ENCODE data around the gene STARD3. TPM values are rescaled to one million over a fixed set of nuclear protein-coding genes. Genes with fewer than 3 reads are reported as not detected.

STARD3 gene
- total and polyA plus RNA-seq, 12 donors: 14.2 to 46.1 (median 19.9) TPM

DNA sequence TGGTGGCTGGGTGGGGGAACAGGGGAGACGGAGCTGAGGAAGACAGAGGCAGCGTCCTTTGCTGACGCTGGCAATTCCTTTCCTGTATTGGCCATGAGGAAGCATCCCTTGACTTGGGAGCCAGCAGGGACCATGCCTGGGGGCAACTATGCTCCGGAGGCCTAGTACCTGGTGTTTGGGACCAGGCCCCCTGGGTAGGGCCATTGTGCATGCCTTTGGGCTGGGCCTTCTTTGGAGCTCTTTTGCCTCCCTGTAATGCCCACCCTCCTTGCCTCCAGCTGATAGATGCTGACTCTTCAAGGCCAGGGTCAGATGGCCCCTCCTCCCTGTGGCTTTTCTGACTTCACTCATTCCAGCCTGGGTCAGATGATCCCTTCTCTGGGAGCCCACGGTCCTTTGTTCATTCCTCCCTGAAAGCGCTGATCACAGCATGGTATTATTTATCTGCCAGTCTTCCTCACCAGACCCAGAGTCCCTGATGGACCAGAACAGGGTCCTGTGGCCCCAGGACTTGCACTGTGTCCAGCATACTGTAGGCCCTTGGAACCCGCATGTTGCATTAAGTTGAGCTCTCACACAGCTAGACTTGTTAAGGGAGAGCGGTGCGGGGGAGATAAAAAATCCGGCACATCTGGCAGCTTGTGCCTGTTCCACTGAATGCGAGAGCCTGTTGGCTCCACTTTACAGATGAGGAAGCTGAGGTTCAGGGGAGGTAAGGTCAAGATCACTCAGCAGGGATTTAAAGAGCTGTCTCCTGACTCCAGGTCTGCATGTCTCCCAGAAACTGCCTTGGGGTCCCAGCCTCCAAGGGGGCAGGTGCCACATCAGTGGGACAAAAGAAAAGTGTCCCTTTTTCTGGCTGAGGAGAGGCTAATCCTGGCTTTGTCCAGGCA, 2.9 kb downstream of the STARD3 start:
- DNase-seq: no peak
- WGBS, 2 donors: 85 to 86% methylated on average over 11 of the region's 11 CpGs
- H3K27me3 ChIP-seq: no peaks in the 10 kb centered on the region
- no peaks in the 10 kb centered on the region for H3K36me3 ChIP-seq
- no peaks in the 10 kb centered on the region for H3K9me3 ChIP-seq
- peaks cover 16 to 90% (median 68%) of the 10 kb centered on the region in 9 donors for H3K4me1 ChIP-seq
- ATAC-seq: no peak
- peak overlapping the region in 1 of 10 donors; percentile 10 for H3K27ac ChIP-seq
- no peak overlapping the region for H3K4me3 ChIP-seq
- intact Hi-C loops (cut with DNase I): loop anchor here in 3 of 10 donors (5.0 kb wide), 2 partner anchors 32 to 112 kb away; no protein-coding TSS in a partner anchor
- TF ChIP-seq, protein P1, sequence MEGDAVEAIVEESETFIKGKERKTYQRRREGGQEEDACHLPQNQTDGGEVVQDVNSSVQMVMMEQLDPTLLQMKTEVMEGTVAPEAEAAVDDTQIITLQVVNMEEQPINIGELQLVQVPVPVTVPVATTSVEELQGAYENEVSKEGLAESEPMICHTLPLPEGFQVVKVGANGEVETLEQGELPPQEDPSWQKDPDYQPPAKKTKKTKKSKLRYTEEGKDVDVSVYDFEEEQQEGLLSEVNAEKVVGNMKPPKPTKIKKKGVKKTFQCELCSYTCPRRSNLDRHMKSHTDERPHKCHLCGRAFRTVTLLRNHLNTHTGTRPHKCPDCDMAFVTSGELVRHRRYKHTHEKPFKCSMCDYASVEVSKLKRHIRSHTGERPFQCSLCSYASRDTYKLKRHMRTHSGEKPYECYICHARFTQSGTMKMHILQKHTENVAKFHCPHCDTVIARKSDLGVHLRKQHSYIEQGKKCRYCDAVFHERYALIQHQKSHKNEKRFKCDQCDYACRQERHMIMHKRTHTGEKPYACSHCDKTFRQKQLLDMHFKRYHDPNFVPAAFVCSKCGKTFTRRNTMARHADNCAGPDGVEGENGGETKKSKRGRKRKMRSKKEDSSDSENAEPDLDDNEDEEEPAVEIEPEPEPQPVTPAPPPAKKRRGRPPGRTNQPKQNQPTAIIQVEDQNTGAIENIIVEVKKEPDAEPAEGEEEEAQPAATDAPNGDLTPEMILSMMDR (IDR thresholded peaks at IDR 0.05): no peak

DNA sequence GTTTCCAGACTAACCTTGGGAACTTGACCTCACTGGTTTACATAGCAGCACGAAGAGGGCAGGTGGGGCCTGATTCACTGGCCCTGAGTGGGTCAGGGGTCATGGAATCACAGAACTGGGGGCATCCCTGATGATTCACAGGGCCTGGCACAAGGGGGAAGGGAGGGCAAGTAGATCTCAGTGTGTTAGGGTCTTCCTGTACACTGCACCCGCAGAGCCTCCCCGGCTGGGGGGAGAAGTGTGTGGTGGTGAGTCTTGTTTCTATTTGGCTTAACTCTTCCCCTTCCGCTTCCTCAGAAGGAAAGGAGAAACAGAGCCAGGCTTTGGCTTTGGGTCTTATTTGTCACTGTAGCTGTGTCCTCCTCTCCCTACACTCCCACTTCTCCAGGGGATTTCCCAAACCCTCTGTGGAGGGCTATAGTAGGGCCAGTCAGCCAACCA, 3.7 kb downstream of the STARD3 start:
- 44 to 46% methylated on average over 4 of the region's 4 CpGs for WGBS, 2 donors
- H3K4me1 ChIP-seq: peaks cover 16 to 85% (median 75%) of the 10 kb centered on the region in 9 donors
- no peak overlapping the region for H3K4me3 ChIP-seq
- ATAC-seq (no peak), DNase-seq (no peak)
- no peaks in the 10 kb centered on the region for H3K9me3 ChIP-seq
- TF ChIP-seq, protein P1 (IDR thresholded peaks at IDR 0.05): no peak
- intact Hi-C loops (cut with DNase I): no loop called here
- H3K27ac ChIP-seq: peak overlapping the region in 1 of 10 donors; percentile 10
- H3K36me3 ChIP-seq: no peaks in the 10 kb centered on the region
- no peaks in the 10 kb centered on the region for H3K27me3 ChIP-seq

DNA sequence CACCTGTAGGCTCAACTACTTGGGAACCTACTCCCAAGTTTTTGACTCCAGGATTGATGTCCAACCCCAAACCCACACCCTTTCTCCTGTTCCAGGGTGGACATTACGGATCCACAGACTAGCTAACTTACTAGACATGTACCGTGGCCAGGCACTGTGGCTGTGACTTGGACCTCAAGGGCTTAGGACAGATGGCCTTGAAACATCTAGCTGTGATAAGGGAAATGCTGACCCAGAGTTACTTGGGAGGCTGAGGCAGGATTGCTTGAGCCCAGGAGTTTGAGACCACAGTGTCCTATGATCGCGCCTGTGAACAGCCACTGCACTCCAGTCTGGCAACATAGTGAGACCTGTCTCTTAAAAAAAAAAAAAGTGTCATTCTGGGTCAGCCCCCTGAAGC, 4.2 kb downstream of the STARD3 start:
- H3K4me1 ChIP-seq: peaks cover 15 to 82% (median 70%) of the 10 kb centered on the region in 9 donors
- no peak for ATAC-seq
- H3K36me3 ChIP-seq: peaks cover 0 to under 1% (median 0%) of the 10 kb centered on the region in 9 donors
- H3K4me3 ChIP-seq: no peak overlapping the region
- H3K9me3 ChIP-seq: no peaks in the 10 kb centered on the region
- no peaks in the 10 kb centered on the region for H3K27me3 ChIP-seq
- TF ChIP-seq, protein P1 (IDR thresholded peaks at IDR 0.05): no peak
- 92 to 95% methylated on average over 4 of the region's 4 CpGs for WGBS, 2 donors
- H3K27ac ChIP-seq: peak overlapping the region in 1 of 10 donors; percentile 10
- intact Hi-C loops (cut with DNase I): no loop called here
- DNase-seq: no peak

DNA sequence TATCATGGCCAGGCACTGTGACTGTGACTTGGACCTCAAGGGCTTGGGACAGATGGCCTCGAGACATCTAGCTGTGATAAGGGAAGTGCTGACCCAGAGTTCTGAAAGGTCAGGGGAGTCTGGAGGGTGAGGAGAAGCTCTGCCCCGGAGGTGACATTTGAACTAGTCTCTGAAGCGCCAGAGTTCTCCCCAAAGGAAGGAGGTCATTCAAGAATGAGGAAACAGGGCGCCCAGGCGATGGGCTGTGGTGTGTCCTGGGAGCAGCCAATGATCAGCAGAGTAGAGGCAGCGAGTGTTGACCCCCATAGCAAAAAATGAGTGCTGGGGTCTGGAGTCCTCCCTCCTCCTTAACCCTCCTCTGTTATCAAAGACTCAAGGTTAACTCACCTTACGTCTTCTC, 4.9 kb downstream of the STARD3 start:
- Histone ChIP-seq H3K9me3 (no peaks in the 10 kb centered on the region), H3K4me3 (no peak overlapping the region), H3K27ac (no peak overlapping the region), H3K4me1 (peaks cover 10 to 82% (median 63%) of the 10 kb centered on the region in 9 donors), H3K36me3 (peaks cover 0 to 6% (median 0%) of the 10 kb centered on the region in 9 donors), H3K27me3 (no peaks in the 10 kb centered on the region)
- WGBS, 2 donors: 64 to 74% methylated on average over 7 of the region's 7 CpGs
- intact Hi-C loops (cut with DNase I): no loop called here
- no peak for ATAC-seq
- TF ChIP-seq, protein P1 (IDR thresholded peaks at IDR 0.05): no peak
- no peak for DNase-seq

All from heart right ventricle (tissue), 16 donors.